Measurements from ENCODE around the gene FNBP1L. TPM values are rescaled to one million over a fixed set of nuclear protein-coding genes. Genes with fewer than 3 reads are reported as not detected.
A peak's percentile ranks its signal among the peaks of the same experiment; 100 is the strongest.

Gene FNBP1L
- total and polyA plus RNA-seq, 10 of the 15 experiments (the other 5 are each of a cell fraction or from before 2014, with no cell fraction given) = 0.02 to 0.12 (median 0.07) TPM; not detected in 4

- TF ChIP-seq E4F1 (IDR thresholded peaks at IDR 0.05; ENCODE audit: borderline replicate concordance, partially characterized antibody) = no peak
These were observed 78.5 kb downstream of the FNBP1L start (continued) for GRCh38 chr1:93526431-93526830.

- Histone ChIP-seq H3K4me3 (no peak overlapping the region), H3K79me2 (ENCODE audit: control insufficient read depth, insufficient read depth, low read length) (no peaks in the 10 kb centered on the region), H3K36me3 (ENCODE audit: control insufficient read depth in 2 of 2, insufficient read depth in 2 of 2, low read length in 1 of 2) (no peaks in the 10 kb centered on the region), H3K4me2 (ENCODE audit: control insufficient read depth, insufficient read depth) (no peak overlapping the region), H3K9me3 (replicated peaks; ENCODE audit: control insufficient read depth, insufficient read depth, low read length) (no peaks in the 10 kb centered on the region), H2AFZ (ENCODE audit: control insufficient read depth, low read depth, low read length) (no peak overlapping the region), H3K27me3 (replicated peaks in 1 of 2; ENCODE audit: control insufficient read depth in 2 of 2, insufficient read depth in 2 of 2, low read length in 1 of 2) (no peaks in the 10 kb centered on the region), H3K27ac (ENCODE audit: control insufficient read depth, insufficient read depth) (no peak overlapping the region), H4K20me1 (ENCODE audit: control insufficient read depth, insufficient read depth) (no peaks in the 10 kb centered on the region), H3K4me1 (ENCODE audit: control insufficient read depth, insufficient read depth, low read length) (no peaks in the 10 kb centered on the region), H3K9ac (ENCODE audit: control insufficient read depth, insufficient read depth, low read length) (no peak overlapping the region)
- CTCF ChIA-PET = no interaction called here
- no TSS peak for BruUV-seq (replicated peaks)
- RAD21 ChIA-PET (ENCODE audit: unreplicated experiment) = no interaction called here
- ATAC-seq (no peak), DNase-seq (ENCODE audit: low read depth, low spot score) (no peak), FAIRE-seq (peak; percentile 18)
- in situ Hi-C loops (cut with MboI) = no loop called here
- WGBS (ENCODE audit: insufficient coverage, insufficient replicate concordance, low lambda C conversion rate, missing lambda C conversion rate) = 0% methylated on average over 1 of the region's 1 CpG
- POLR2A ChIA-PET = no interaction called here
- SMC1A ChIA-PET (ENCODE audit: uncharacterized antibody, unreplicated experiment) = no interaction called here
- peak; percentile 90 for TF ChIP-seq SPI1 (IDR thresholded peaks at IDR 0.05; ENCODE audit: borderline replicate concordance, insufficient read depth, low read depth, low read length)
- TF ChIP-seq, protein P1, sequence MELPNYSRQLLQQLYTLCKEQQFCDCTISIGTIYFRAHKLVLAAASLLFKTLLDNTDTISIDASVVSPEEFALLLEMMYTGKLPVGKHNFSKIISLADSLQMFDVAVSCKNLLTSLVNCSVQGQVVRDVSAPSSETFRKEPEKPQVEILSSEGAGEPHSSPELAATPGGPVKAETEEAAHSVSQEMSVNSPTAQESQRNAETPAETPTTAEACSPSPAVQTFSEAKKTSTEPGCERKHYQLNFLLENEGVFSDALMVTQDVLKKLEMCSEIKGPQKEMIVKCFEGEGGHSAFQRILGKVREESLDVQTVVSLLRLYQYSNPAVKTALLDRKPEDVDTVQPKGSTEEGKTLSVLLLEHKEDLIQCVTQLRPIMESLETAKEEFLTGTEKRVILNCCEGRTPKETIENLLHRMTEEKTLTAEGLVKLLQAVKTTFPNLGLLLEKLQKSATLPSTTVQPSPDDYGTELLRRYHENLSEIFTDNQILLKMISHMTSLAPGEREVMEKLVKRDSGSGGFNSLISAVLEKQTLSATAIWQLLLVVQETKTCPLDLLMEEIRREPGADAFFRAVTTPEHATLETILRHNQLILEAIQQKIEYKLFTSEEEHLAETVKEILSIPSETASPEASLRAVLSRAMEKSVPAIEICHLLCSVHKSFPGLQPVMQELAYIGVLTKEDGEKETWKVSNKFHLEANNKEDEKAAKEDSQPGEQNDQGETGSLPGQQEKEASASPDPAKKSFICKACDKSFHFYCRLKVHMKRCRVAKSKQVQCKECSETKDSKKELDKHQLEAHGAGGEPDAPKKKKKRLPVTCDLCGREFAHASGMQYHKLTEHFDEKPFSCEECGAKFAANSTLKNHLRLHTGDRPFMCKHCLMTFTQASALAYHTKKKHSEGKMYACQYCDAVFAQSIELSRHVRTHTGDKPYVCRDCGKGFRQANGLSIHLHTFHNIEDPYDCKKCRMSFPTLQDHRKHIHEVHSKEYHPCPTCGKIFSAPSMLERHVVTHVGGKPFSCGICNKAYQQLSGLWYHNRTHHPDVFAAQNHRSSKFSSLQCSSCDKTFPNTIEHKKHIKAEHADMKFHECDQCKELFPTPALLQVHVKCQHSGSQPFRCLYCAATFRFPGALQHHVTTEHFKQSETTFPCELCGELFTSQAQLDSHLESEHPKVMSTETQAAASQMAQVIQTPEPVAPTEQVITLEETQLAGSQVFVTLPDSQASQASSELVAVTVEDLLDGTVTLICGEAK (IDR thresholded peaks at IDR 0.05; ENCODE audit: borderline replicate concordance) = no peak
- intact Hi-C loops (cut with micrococcal nuclease; ENCODE audit: unreplicated experiment) = no loop called here
These were observed 80.5 kb downstream of the FNBP1L start for GRCh38 chr1:93528412-93528811.

Measured in GM12878 (cell line).